Stimulated activated CD4-positive, alpha-beta T cell treated with anti-CD3 and anti-CD28 coated beads, Interleukin-4, amount 100 ng/mL, for 48 hours (primary cell): Measurements from ENCODE around the gene SEZ6L.
A peak's percentile ranks its signal among the peaks of the same experiment; 100 is the strongest.

Experiments used
- DNase-seq, 2 donors: peaks; one replicate each; pipeline ENCODE4 v3.0.0-alpha.2; 2020; ENCODE audit warnings: low read depth in 2 of 2

The SEZ6L gene

DNA sequence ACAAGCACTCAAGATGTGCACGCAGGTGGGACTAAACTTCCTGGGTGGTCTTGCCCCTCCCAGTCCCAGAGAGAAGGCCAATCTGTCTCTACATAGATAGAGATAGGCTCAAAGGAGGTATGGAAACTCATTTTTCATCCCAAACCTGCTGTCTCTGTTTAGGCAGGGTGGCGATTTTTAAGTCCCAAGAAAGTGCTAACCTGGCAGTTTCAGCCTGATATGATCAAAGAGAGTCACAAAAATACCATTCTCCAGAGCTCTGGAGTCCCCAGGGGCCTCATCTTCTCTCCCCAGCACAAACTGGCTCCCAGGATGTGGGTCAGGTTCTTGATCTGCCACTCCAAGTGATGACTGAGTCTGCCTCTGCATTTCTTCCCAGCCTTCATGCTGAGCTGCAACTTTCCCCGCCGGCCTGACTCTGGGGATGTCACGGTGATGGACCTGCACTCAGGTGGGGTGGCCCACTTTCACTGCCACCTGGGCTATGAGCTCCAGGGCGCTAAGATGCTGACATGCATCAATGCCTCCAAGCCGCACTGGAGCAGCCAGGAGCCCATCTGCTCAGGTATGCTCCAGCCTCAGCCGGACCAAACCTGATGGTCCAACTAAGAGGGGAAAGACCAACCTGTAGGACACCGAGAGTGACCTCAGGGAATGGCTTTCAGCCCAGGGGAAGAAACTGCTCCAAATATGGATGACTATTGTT is 129.5 kb downstream of the SEZ6L start:
- DNase-seq: no peak

DNA sequence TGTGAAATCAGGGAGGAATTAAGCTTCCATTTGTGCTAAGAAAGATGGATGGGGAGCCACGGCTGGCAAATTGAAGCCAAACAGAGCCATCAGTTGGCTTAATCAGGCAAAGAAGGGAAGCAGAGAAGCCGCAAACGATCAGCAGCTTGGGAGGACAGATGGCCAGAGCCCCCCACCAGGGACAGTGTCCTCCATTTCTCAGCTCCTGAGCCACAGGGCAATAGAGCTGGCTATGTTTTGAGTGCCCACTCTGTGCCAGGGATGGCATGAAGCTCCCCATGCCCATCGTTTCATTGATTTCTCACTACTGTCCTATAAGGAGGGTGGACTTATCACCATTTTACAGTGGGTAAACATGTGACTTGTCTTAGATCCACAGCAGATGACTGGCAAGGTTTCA is 133.5 kb downstream of the SEZ6L start:
- no peak for DNase-seq

DNA sequence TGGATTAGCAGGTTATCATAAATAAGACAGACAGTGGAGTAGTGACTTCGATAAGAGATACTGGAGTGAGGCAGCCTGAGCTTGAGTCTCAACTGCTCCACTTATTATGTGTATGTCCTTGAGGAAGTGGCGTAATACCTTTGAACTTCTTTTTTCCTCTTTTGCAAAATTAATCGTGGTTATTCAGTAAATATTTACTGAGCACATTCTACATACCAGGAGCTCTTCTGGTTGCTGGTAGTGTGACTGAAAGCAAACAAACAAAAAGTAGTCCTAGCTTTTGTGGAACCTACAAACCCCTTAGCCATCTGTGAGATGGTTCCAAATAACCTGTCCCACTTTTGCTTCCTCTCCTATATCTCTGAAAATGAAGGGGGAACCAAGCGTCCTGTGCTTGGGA is 134.2 kb downstream of the SEZ6L start:
- DNase-seq: no peak

DNA sequence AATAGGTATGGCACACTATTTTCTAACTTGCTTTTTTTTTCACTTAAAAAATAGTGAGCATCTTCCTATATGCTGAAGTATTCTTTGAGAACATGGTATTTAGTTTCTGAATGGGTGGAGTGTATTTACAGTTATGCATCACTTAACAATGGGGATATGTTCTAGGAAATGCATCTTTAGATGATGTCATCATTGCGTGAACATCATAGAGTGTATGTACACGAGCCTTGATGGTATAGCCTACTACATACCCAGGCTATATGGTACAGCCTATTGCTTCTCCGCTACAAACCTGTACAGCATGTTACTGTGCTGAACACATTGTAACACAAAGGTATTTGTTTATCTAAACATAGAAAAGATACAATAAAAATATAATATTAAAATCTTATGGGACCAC is 135.5 kb downstream of the SEZ6L start:
- DNase-seq: no peak

DNA sequence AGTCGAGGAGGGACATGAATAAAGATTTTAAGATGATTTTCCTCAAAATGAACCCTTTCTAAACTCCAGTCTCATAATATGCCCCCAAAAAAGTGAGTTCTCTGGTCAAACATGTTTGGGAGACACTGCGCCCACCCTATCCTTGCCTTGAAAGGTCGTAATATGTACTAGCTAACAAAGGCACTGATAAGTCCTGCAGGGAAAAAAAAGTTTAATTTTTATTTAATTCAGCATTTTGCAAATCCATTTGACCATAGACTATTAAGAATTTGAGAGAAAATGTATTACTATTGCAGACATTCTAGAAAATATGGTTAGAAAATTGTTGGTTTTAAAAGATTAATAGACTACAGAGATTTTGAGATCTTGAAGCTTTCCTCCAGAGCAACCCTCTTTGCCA is 139.2 kb downstream of the SEZ6L start:
- no peak for DNase-seq

DNA sequence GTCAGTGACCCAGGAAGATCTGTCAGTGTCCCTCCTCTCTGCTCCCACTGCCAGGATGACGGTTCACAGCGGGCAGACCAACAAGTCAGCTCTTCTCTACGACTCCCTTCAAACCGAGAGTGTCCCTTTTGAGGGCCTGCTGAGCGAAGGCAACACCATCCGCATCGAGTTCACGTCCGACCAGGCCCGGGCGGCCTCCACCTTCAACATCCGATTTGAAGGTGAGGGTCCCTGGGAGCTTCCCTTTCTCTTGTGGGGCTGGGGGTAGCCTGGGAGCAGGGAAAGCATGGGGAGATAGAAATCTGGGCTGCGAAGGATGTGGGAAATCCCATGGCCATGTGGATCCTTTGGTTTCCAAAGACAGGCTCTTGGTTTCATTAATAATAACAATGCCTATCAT is 141.4 kb downstream of the SEZ6L start:
- DNase-seq: no peak

DNA sequence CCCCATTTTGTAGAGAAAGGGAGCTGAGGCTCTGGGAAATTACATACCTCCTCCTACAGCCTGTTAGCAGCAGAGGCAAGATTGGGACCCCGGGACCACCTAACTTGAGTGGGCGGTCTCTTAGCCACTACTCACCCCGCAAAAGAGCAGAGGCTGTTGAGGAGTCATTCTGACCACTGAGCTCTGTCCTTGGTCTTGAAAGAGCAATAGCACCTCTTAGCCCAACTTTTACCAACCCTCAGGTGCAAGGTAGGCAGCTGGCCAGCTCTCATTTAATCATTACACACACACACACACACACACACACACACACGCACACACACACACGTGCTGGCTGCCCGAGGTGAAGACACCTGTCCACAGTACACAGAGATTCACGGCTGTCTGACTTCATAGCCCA is 144.0 kb downstream of the SEZ6L start:
- no peak for DNase-seq

DNA sequence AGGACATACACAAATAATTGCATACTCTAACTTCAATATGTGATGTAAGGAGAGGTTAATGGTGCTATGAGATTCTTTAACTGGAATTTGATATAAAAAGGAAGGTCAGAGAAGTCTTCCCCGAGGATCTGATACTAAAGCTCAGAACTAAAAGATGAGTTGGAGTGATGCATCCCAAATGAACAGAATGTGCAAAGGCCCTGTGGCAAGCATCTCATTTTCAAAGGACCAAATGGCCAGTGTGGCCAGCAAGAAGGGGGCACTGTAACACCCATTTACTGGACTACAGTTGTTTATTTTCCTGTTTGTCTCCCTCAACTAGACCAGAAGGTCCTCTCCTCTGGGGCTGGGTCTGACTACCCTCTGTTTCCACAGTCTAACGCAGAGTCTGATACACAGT is 144.9 kb downstream of the SEZ6L start:
- DNase-seq: no peak

DNA sequence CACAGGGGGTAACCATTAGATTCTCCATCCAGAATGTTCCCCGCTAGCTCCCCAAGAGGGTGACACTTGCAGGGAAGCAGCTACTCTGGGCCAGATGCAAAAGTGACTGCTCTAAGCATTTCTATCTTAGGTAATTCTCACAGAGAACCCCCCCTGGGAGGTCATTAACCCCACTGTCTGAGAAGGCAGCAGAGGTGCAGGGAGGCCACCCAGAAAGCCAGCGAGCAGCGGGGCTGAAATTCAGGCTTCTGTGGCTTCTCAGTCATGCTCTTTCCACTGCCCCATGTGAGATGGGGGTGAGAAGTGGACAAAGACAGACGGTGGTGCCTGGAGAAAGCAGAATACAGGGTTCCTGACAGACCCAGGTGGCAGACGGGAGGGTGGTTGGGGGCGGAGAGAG is 145.4 kb downstream of the SEZ6L start:
- no peak for DNase-seq

DNA sequence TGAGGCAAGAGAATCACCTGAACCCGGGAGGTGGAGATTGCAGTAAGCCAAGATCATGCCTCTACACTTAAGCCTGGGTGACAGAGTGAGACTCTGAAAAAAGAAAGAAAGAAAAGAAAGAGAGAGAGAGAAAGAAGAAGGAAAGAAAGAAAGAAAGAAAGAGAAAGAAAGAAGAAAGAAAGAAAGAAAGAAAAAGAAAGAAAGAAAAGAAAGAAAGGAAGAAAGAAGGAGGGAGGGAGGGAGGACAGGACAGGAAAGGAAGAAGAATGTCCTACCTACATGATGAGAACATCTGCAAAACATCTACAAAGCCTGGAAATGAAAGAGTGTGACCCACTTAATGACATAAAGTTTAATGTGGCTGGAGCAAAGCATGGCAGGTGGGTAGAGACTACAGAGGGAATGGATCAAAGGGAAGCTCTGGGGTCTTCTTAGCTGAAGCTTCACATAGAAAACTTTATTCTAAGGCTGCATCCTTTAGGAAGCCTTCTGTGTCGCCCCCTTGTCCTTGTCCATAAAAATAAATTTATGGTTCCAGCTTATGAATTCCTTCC is 147.5 kb downstream of the SEZ6L start:
- no peak for DNase-seq

DNA sequence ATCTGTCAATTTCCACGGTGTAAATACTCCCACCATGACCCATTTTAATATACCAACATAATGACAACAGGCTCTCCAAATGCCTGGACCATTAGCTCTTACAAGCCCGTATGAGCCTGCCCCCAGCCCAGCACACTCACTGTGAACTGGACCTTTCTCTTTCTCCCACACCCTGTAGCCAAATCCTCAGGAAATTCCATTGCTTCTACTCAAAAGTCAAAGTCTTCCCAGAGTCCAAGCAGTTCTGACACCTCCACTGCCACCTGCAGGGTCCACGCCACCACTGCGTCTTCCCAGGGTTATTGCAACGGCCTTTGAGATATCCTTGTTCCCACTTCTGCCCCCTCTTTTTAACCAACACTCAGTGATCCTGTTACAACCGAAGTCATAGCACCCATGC is 149.7 kb downstream of the SEZ6L start:
- no peak for DNase-seq

DNA sequence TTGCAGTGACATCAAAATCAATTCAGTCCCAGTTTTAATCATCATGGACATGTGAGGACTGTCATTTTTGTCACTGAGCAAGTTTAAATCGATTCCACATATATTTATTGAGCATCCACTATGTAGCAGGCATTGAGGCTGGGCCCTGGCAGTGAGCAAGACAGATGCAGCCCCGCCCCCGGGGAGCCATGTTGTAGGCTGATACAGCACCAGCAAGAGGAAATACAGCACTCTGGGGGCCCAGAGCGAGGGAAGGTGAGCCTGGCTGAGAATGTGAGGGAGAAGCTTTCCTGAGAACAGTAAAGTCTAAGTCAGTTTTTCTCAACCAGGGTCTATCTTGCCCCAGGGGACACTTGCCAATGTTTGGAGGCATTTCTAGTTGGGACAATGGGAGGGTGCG is 151.2 kb downstream of the SEZ6L start:
- no peak for DNase-seq

DNA sequence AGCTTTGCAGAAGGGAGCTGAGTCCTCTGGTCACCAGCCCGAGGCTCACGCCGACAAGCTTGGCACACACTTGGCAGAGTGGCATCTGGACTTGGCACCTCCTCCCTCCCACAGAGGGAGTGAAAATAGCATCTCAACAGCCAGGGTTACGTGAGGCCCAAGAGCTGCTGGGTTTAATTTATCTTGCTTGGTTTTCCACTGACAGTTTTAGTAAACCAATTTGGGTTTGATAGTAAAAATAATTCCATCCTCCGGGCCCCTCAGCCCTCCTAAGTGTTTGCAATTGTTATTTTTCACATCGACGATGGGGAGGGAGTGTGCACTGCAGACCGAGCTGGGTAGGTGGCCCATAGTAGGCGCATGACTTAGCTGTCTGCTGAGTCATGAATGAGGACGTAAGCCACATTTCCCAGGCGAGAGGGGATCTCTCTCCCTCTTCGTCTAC is 152.2 kb downstream of the SEZ6L start:
- no peak for DNase-seq

DNA sequence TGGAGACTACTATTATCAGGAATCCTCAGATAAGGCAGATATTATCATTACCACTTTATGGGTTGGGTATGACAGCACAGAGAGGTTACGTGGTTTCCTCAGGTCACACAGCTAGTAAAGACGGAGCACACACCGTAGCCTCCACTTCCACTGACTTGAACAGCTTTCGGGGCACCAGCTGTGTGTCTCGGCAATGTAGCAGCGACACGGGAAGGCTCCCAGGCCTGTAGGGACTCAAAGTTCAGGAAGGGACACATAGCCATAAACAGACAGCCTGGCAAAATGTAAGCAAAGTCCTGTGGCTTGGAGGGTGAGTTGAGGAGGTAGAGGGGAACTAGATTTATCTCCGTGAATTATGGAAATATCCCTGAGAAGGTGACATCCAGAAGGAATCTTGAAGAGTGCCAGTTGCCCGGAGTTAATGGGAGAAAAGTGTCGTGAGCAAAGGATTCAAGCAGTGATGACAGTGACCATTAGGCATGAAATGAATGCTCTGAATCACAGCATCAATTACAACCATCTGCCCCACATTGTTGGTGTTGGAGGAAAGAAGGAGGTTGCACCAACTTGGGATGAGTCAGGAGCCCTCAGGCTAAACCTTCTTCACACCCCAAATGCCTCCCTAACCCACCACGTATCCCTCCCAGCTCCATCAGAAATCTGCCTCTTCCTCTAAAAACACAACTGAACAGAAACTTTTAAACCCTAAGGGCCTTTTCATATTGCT is 153.1 kb downstream of the SEZ6L start:
- DNase-seq: no peak

DNA sequence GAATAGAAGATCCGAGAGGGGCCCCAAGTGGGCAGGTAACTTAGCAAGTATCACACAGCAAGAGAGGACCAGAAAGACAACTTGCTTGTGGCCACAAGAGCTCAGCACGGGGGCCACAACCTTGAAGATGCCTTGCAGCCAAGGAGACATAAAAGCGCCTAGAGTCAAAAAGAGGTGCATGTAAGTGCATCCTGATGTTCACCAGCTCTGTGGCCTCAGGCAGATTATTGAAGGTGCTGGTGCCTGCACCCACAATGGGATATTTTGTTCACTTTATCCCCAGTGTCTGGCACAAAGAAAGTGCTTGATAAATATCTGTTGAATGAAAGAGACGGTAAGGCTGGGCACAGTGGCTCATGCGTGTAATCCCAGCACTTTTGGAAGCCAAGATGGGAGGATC is 153.8 kb downstream of the SEZ6L start:
- DNase-seq: no peak

DNA sequence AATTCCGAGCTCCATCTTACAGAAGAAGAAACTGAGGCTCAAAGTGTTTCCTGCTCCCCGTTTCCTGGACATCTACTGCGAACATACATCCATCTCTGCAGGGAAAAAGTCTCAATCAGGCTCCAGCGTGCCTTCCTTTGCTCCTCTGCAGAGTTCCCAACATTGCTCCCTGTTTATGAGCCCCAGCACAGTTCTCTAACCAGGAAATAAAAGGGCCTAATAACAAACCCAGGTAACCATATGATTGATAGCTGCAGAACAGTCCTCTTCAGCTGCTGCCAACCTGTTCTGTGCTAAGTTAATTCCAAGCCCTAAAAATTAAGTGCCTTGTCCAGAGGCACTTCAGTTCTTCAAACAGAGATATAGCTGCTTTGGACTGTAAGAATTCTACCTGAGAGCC is 154.9 kb downstream of the SEZ6L start:
- no peak for DNase-seq

DNA sequence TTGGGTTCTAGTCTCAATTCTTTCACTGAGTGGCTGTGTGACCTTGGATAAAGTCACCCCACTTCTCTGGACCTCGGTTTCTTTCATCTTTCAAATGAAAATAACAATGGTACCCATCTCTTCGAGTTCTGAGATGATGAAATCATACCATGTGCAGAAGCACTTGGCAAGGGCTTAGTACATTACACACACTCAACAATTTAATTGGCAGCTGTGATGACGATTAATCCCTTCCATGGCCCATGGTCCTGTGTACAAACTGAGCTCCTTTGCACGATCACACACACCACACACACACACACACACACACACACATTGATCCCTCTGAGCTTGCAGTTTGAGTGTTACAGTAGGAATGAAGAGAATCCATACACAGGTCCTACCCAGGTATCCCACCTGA is 156.4 kb downstream of the SEZ6L start:
- DNase-seq: no peak

DNA sequence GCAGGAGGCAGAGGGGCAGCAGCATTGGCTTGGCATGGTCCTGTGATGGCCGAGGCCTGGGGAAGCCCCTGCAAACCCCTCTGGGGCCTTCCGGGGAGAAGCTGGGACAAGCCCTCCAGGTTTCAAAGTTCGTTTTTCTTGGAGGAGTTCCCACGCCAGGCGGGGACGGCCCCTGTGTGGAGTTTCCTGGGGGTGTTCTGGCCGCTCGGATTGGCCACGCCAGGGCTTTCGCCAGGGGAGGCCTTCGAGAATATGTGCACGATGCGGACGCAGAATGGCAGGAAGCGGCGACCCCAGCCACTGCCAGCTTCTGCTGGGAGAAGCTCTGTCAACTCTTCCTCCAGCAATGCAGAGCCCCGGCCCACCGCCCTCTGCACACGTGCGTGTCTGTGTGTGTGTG is 157.5 kb downstream of the SEZ6L start:
- DNase-seq: no peak

DNA sequence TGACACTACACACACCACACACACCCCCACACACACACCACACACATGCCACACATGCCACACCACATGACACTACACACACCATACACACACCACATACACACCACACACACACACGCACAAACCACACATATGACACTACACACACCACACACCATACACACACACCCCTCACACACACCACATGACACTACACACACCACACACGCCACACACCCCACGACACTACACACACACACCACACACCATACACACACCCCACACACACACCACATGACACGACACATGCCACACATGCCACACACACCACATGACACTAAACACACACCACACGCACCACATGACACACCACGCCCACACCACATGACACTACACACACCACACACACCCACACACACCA is 158.0 kb downstream of the SEZ6L start:
- no peak for DNase-seq

DNA sequence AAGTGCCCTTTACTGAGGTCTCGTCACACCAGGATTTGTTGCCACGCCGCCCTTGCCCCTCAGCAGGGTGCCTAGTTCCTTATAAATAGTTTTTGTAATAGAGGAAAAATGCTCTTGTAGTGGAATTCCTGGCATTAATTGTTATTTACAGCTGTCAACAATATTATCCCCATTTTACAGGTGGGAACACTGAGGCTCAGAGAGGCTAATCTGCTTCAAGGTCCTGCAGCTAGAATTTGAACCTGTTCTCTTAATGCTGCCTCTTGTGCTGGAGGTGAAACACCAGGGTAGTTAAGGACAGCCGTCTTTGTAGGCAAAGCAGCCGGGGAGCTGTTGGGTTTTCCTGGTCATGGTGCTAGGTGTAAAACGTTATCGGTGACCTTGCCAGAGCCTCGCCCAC is 159.0 kb downstream of the SEZ6L start:
- DNase-seq: no peak

DNA sequence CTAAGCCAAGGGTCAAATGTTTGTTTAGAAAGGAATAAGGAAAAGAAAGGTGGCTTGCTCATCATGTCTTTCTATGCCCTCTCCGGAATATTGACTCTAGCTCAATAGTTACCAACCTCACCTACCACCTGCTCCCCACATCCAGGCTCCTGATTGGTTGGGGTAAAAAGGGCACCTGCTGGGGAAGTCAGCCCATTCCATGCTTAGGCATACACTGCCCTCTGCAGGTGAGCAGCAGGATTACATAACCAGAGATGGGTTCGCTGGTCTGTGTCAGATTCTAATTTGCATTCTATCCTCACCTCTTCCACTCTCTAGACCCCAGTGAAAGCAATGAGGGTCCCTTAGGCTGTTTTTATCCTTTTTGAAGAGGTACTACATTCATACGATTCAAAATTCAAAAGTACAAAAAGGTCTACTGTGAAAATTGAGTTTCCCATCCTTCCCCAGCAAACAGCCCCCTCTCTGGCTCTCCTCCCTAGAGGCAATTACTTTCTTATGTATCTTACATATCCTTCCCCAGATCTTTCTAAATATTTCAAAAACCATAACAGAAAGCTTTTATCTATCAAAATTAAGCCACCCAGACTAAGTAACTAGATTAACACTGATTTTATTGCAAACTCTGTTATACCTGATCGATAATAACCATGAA is 161.8 kb downstream of the SEZ6L start:
- DNase-seq: peak; percentile 30 to 56

DNA sequence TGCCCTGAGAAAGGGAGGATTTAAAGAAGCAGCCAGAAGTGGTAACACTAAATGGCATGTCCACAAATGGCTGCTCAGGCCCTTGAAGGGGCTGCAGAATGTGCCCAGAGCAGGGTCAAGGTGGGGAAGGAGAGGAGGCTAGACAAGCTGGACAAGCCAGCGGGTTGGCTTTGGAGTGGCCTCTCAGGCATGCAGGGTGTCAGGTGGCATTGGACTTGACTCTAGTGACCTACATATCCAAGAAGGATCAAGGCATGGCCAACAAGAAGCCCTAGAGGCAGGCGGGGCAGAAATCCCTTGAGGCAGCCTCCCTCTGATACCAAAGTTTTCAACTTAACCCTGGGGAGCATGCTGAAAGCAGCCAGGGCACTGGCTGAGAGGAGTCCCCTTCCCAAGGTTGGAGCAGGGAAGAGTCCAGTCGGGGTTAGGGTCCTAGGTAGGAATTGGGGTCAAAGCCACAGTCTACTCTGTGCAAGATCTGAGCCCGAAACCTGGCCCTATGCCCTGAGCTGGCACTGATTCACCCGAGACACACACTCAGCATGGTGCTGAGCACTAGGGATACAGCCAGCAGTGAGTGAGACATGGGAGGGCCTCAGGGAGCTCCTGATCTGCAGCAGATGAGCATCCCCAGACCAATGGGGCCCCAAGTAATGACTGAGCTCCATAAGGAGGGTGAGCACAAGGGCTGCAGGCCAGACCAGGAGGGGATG is 164.0 kb downstream of the SEZ6L start:
- no peak for DNase-seq
